HUES64 (cell line): ENCODE results near the gene TACR2.
"Not testable (repeated sequence)": the region's sequence is repeated elsewhere in the genome, so short reads cannot be mapped to it uniquely, and the experiment has no call there.

Experiments used
- H3K27ac ChIP-seq: 2 replicates; pipeline ENCODE4 v1.7.0; 2013; ENCODE audit warnings: low read depth, low read length, inconsistent platforms
- H3K27me3 ChIP-seq: 2 replicates; pipeline ENCODE4 v1.6.1; 2013; ENCODE audit warnings: mild to moderate bottlenecking, low read length; ENCODE audit not compliant: insufficient read depth
- H3K36me3 ChIP-seq: 2 replicates; pipeline ENCODE4 v1.6.1; 2013; ENCODE audit warnings: mild to moderate bottlenecking, low read length; ENCODE audit not compliant: insufficient read depth
- H3K4me1 ChIP-seq: 2 replicates; pipeline ENCODE4 v1.6.1; 2013; ENCODE audit warnings: mild to moderate bottlenecking, low read length, moderate library complexity; ENCODE audit not compliant: insufficient read depth
- H3K4me3 ChIP-seq: 2 replicates; pipeline ENCODE4 v1.5.1; 2013; ENCODE audit warnings: mild to moderate bottlenecking, low read length, moderate library complexity
- H3K9ac ChIP-seq: 2 replicates; pipeline ENCODE4 v1.6.1; 2013; ENCODE audit warnings: mild to moderate bottlenecking, low read depth, low read length
- H3K9me3 ChIP-seq: 2 replicates; pipeline ENCODE4 v1.6.1; 2013; ENCODE audit warnings: low read depth, low read length; ENCODE audit not compliant: insufficient read depth
- whole genome bisulfite sequencing: fragments of 150-250, 120-280 bp; methylation state at CpG from one replicate; pipeline ENCODE4 v1.1.7; 2013; ENCODE audit warnings: missing lambda C conversion rate; 5-methylcytosine and 5-hydroxymethylcytosine counted together

TACR2 gene

DNA sequence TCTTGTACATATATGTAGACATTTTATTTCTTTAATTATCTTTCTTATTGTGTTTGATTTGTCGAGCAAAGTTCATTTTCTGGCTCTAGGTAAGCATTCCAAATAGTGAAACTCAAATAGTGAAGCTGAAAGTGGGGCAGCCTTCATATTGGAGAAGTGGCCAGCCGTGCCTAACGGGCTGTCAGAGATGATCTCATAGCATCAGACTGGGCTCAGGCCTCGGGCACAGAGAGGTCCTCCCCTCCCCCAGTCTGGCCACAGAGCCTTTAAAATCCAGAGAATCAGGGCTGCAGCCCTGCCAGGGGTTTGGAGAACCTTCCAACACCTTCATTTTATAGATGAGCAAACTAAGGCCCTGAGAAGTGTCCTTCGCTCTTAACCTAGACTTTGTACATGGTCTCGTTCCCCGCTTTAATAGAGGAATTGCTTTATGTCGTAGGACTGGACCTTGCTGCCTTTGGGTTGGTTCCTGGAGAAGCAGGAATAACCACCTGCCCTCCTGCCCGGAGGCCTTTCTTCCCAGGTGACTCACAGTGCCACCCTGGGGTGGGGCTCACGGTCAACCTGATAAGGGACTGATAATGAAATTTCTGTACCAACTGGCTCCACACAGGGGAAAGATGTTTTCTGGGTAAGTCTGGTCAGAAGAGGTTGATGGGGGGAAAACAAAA is 41.8 kb upstream of the TACR2 start:
- H3K4me1 ChIP-seq = peaks cover 7% of the 10 kb centered on the region; the same call in 1 of the 2 replicates
- H3K9ac ChIP-seq = no peak overlapping the region
- WGBS = 85% methylated on average over 10 of the region's 10 CpGs
- no peaks in the 10 kb centered on the region for H3K36me3 ChIP-seq
- H3K27ac ChIP-seq = no peak overlapping the region
- peaks cover 4% of the 10 kb centered on the region; the same call in 1 of the 2 replicates for H3K27me3 ChIP-seq
- no peak overlapping the region for H3K4me3 ChIP-seq
- H3K9me3 ChIP-seq = no peaks in the 10 kb centered on the region

DNA sequence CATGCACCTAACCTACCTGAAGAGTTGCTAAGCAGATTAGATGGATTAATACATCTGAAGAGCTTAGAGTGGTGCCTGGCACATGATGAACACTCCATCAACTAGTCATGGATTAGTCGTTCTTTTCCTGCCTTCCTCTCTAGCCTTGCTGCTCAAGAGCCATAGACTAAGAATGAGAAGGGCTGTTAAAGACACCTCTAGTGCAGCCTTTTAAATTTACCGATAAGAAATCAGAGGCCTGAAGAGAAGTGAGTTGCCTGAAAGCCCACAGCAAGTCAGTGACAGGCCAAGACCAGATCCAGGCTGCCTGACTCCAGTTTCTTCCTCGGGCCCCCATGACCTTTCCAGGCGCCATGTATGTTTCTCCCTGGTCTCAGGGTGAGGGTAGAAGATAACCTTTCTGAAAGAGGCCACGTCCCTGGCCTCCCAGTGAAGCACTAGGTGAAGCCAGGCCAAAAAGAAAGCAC is 41.1 kb upstream of the TACR2 start:
- Histone ChIP-seq H3K4me1 (peaks cover 7% of the 10 kb centered on the region; the same call in 1 of the 2 replicates), H3K36me3 (no peaks in the 10 kb centered on the region), H3K4me3 (no peak overlapping the region), H3K9me3 (no peaks in the 10 kb centered on the region), H3K27ac (no peak overlapping the region), H3K9ac (no peak overlapping the region), H3K27me3 (peaks cover 12% of the 10 kb centered on the region)
- WGBS = 91% methylated on average over 5 of the region's 5 CpGs

DNA sequence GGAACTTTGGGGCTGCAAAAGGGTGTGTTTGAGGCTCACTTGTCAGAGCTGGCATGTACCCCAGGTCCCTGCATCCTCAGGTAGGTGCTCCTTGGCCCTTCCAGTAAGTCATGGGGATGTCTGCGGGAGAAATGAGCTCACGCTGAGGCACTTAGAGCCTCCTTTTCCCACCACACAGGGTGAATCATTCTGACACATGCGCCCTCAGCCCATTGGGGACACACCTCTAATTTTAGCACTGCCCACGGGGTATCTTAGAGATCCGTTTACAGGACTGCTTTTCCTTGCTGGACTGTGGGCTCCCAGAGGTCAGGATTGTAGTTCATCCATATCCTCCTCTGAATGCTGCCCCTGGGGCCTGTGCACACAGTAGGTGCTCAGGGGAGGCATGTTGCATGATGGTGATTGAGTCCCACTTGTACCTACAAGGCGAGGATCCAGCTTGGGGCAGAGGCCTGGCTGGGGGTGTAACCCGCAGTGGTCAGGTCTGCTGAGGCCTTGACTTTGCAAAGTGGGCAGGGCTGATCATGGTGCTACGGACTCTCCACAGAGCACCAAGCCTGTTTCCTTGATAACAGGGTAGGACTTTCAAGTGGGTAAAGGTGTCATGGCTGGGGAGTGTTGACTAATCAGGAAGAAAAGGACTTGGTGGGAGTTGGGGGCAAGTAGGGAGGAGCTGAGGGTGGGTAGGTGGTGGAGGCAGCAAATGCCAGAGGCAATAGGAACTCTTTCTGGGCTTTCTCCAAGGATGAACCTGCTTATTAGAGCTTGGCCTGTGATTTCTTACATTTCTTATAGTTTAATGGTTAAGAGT is 40.4 kb upstream of the TACR2 start:
- H3K9me3 ChIP-seq = no peaks in the 10 kb centered on the region
- no peak overlapping the region for H3K27ac ChIP-seq
- H3K27me3 ChIP-seq = peaks cover 19% of the 10 kb centered on the region
- peaks cover 12% of the 10 kb centered on the region; the same call in 1 of the 2 replicates for H3K4me1 ChIP-seq
- H3K9ac ChIP-seq = no peak overlapping the region
- WGBS = 88% methylated on average over 8 of the region's 8 CpGs
- no peaks in the 10 kb centered on the region for H3K36me3 ChIP-seq
- no peak overlapping the region for H3K4me3 ChIP-seq

DNA sequence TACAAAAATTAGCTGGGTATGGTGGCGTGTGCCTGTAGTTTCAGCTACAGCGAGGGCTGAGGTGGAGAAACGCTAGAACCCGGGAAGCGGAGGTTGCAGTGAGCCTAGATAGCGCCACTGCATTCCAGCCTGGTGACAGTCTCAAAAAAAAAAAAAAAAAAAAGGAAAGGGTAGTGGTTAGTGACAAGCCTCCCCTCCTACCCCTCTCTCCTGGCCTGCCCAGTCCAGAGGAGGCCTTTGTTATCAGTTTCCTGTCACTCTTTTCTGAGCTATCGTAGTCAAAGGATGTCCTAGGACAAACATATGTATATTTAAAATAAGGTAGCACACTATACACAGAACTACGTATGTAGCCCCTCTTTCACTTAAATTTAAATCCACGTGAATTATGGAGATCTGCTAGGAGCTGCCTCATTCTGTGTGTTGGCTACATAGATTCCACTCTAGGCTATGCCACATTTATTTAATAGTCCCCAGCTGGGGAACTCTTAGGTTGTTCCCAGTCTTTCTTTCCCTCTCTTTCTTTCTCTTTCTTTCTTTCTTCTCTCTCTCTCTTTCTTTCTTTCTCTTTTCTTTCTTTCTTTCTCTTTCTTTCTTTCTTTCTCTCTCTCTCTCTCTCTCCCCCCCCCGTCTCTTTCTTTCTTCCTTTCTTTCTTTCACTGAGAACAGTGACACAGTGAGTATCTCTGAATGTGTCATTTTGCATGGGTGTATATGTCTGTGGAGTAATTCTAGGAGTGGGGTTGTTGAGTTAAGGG is 38.5 kb upstream of the TACR2 start:
- Histone ChIP-seq H3K27me3 (peaks cover 26% of the 10 kb centered on the region), H3K4me1 (peaks cover 13% of the 10 kb centered on the region; the same call in 1 of the 2 replicates), H3K4me3 (no peak overlapping the region), H3K36me3 (no peaks in the 10 kb centered on the region), H3K27ac (no peak overlapping the region), H3K9me3 (no peaks in the 10 kb centered on the region), H3K9ac (no peak overlapping the region)
- WGBS = 82% methylated on average over 8 of the region's 10 CpGs

DNA sequence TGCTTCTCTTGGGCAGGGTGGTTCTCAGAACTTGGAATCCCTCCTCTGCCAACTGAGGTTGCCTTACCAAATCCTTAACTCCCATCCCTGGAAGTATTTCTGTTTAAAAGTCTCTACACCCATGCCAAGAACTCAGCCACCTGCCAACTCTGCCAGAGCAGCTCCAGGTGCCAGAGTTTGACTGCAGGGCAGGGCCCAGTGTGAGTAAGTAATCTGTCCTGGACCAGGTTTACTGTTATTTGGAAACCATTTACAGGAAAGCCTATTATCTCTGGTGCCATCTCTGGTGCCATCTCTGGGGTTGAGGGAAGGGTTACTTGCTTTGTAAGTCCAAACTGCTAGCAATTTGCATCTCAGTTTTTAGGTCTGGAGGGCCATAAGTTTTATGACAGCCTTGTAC is 37.1 kb upstream of the TACR2 start:
- H3K36me3 ChIP-seq = no peaks in the 10 kb centered on the region
- no peak overlapping the region for H3K4me3 ChIP-seq
- no peaks in the 10 kb centered on the region for H3K9me3 ChIP-seq
- peaks cover 31% of the 10 kb centered on the region for H3K27me3 ChIP-seq
- H3K9ac ChIP-seq = no peak overlapping the region
- H3K4me1 ChIP-seq = peaks cover 12% of the 10 kb centered on the region; the same call in 1 of the 2 replicates
- H3K27ac ChIP-seq = no peak overlapping the region

DNA sequence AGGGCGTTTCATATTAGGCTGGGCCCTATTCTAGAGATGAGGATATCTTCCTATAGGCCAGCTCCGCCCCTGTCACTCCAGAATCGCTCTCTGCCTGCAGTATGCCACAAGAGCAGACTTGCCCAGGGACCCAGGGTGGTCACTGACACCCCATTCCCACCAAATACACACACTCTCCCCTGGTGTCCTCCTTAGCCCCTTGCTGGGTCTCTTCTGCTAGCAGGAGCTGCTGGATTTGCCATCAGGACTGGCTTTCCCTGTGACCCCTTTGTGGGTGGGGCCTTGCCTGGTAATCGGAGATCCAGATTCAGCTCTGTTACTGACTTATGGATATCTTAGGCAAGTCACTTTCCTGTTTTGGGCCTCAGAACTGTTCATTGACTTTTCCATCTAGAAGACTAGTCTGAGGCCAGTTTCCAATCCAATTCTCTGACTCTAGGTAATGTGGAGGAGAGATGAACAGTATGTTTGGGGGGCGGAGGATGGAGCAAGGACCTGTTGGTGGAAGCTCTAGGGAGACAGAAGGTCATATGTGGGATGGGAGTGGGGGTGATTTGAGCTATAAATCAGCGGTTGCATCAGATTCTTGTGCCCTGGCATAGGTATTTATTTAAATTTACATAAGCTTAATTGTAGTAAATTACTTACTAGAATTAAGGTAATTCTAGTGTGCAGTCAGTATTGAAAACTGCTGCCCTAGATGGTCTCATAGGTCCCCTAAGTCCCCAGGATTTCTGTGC is 36.1 kb upstream of the TACR2 start:
- Histone ChIP-seq H3K36me3 (no peaks in the 10 kb centered on the region), H3K4me3 (no peak overlapping the region), H3K27me3 (peaks cover 31% of the 10 kb centered on the region), H3K9ac (no peak overlapping the region), H3K27ac (no peak overlapping the region), H3K4me1 (0 out of 2 replicates have a peak, but pooled peaks cover 6% of the 10 kb centered on the region), H3K9me3 (no peaks in the 10 kb centered on the region)
- WGBS = 80% methylated on average over 6 of the region's 6 CpGs

DNA sequence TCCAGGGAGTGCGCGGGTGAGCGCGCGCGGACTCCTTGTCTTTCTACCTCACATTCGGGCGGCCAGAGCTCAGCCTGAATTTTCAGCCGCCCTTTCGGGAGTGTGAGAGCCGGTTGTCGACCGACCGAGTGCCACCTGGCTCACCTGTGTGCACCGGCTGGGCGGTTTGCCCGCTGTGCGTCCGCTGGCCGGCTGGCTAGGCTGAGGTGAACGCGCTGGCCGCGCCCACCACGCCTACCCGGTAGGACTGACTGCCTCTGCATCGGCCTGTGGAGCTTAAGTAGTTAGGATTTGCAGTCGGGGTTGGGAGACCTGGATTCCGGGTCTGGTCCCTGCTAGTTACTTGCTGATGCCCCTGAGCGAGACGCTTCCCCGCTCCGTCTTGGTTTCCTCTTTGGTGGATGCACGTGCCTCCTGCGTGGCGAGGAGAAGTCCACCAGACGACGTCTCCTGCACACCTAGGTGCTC is 35.1 kb upstream of the TACR2 start:
- H3K4me1 ChIP-seq = 0 out of 2 replicates have a peak, but pooled peaks cover 6% of the 10 kb centered on the region
- H3K36me3 ChIP-seq = no peaks in the 10 kb centered on the region
- H3K27me3 ChIP-seq = peaks cover 31% of the 10 kb centered on the region
- no peak overlapping the region for H3K27ac ChIP-seq
- no peak overlapping the region; the same call in 1 of the 2 replicates for H3K9ac ChIP-seq
- H3K9me3 ChIP-seq = no peaks in the 10 kb centered on the region
- 3% methylated on average over 38 of the region's 38 CpGs for WGBS
- H3K4me3 ChIP-seq = peak overlapping the region; percentile 72

DNA sequence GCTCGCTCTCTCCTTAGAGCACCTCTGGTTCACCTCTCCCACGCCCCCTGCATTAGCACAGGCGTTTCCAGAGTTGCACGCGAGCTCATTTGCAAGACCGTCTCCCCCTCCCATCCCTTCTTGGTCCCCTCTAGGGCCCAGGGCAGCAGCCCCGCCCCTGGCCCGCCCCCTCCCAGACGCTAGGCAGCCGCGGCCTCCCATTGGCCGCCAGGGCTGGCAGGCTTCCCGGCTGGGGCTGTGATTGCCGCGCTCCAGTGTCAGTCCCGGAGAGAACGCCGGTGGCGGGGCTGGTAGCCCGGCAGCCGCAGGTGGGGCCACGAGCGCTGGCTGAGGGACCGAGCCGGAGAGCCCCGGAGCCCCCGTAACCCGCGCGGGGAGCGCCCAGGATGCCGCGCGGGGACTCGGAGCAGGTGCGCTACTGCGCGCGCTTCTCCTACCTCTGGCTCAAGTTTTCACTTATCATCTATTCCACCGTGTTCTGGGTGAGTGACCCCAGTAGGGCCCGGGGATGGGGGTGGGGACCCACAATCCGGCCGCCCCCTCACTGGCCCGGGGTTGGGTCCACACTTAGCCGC is 34.6 kb upstream of the TACR2 start, which contains the start of gene TSPAN15:
Gene TSPAN15, plus strand, starts transcription at position 257 of the 575 bp plus-strand sequence. Its CDS starts 130 bp downstream, at position 387.
- under 1% methylated on average over 45 of the region's 45 CpGs for WGBS

DNA sequence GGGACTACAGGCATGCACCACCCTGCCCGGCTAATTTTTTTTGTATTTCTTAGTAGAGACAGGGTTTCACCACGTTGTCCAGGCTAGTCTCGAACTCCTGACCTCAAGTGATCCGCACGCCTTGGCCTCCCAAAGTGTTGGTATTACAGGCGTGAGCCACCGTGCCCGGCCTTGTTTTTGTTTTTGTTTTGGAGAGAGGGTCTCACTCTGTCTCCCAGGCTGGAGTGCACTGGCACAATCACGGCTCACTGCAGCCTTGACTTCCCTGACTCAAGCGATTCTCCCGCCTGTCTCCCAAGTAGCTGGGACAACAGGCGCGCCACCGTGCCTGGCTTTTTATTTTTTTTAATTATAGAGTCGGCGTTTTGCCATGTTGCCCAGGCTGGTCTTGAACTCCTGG is 33.7 kb upstream of the TACR2 start:
- not testable (repeated sequence) for H3K27ac ChIP-seq, H3K9ac ChIP-seq, H3K4me1 ChIP-seq, H3K9me3 ChIP-seq, H3K36me3 ChIP-seq
- Histone ChIP-seq H3K4me3 (peak overlapping the region; percentile 42; the same call in 1 of the 2 replicates), H3K27me3 (peaks cover 31% of the 10 kb centered on the region)
- WGBS = 80% methylated on average over 16 of the region's 16 CpGs

More for the DNA sequence above, 34.6 kb upstream of the TACR2 start, which contains the start of gene TSPAN15:
- H3K4me1 ChIP-seq = 0 out of 2 replicates have a peak, but pooled peaks cover 6% of the 10 kb centered on the region
- H3K27me3 ChIP-seq = peaks cover 31% of the 10 kb centered on the region
- H3K27ac ChIP-seq = no peak within 1 kb of the TSS
- no peaks in the 10 kb centered on the region for H3K9me3 ChIP-seq
- H3K9ac ChIP-seq = no peak within 1 kb of the TSS; the same call in 1 of the 2 replicates
- no peaks in the 10 kb centered on the region for H3K36me3 ChIP-seq
- peak within 1 kb of the TSS; percentile 72 for H3K4me3 ChIP-seq

DNA sequence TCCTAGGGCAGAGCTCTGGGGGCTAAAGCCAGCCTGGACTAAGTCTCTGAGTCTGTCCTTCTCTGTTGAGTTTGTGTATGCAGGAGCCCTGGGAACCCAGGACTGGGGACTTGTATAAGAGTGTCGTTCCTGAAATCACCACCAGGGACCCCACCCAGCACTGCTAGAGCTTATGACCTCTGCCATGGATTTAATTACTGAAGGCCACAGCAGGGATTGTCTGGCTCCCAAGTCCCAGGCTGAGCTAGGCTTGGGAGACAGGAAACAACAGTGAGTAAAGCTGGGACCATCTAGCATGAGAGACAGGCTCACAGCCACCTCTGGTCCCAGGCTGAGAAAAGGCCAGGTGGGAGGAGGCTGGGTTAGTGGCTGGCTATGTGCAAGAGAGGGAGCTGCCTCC is 33.1 kb upstream of the TACR2 start:
- no peaks in the 10 kb centered on the region for H3K36me3 ChIP-seq
- no peaks in the 10 kb centered on the region for H3K9me3 ChIP-seq
- no peak overlapping the region for H3K27ac ChIP-seq
- no peak overlapping the region for H3K9ac ChIP-seq
- no peak overlapping the region for H3K4me3 ChIP-seq
- 0 out of 2 replicates have a peak, but pooled peaks cover 6% of the 10 kb centered on the region for H3K4me1 ChIP-seq
- 11% methylated on average over 1 of the region's 1 CpG for WGBS
- peaks cover 31% of the 10 kb centered on the region for H3K27me3 ChIP-seq
